HCT116 (cell line): ENCODE results near the gene ZNF579.

Experiments used
- POLR2AphosphoS5 ChIP-seq: IDR thresholded peaks from 2 replicates; pipeline ENCODE4 v1.6.1; 2011; ENCODE audit warnings: mild to moderate bottlenecking, low read depth, low read length, moderate library complexity
- SIN3A ChIP-seq: IDR thresholded peaks from 2 replicates; pipeline ENCODE4 v1.6.1; 2012; ENCODE audit warnings: low read depth
- ZNF274 ChIP-seq: fragments of 200-500 bp; sonication (Bioruptor generic); IDR thresholded peaks from 2 replicates; pipeline ENCODE4 v1.6.1; 2014; ENCODE audit warnings: mild to moderate bottlenecking, low read depth, low read length, inconsistent platforms

GRCh38 chr19:55599842-55600661, 19.4 kb upstream of the ZNF579 start, which contains the start of gene ZNF524:
- peak; percentile 44; the same call in 1 of the 2 replicates for TF ChIP-seq POLR2AphosphoS5
- no peak for TF ChIP-seq ZNF274
- TF ChIP-seq SIN3A = 0 out of 2 replicates have a peak, but pooled peaks have one; percentile 34
